ENCODE measurements around the gene KDM7A.
"Not testable (repeated sequence)": the region's sequence is repeated elsewhere in the genome, so short reads cannot be mapped to it uniquely, and the experiment has no call there.

KDM7A gene

DNA sequence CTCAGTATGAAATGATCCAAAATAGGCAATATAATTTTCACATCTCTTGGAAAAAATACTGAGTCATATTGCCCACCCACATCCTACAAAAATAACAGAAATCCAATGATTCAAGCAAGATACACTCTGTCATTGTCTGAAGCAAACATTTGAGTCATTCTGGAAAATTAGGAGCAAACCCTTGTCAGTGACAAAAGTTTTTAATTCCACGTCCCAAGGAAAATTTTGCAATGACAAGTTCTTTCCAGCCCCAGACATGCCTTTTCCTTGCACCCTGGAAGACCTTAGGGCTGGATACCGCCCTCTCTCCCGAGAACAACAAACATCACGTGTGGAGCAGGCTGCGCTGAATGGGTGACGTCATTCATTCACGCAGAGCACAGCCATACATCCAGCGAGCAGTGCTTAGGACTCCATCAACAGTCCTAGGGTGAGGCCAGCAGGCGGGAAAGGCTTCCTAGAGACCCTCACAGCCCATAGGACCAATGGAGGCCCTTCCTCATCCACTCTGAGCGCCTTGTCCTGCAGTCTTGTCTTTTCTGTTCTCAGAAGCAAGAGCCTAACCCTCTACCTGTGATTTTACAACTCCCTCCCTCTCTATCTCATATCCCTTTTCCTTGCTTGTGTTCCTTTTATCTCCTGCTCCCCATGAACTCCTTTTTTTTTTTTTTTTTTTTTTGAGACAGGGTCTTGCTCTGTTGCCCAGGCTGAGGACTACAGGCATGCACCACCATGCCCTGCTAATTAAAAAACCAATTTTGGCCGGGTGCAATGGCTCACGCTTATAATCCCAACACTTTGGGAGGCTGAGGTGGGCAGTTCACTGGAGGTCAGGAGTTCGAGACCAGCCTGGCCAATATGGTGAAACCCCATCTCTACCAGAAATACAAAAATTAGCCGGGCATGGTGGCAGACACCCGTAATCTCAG, 23.5 kb upstream of the KDM7A start:
- DNase-seq, result peak; percentile 19

- DNase-seq, result no peak
Measured at GRCh38 chr7:140197938-140198337, 21.2 kb upstream of the KDM7A start.

GRCh38 chr7:140197218-140197890, 20.6 kb upstream of the KDM7A start:
- DNase-seq, result no peak

GRCh38 chr7:140196361-140197217, 19.8 kb upstream of the KDM7A start:
- DNase-seq, result no peak

DNA sequence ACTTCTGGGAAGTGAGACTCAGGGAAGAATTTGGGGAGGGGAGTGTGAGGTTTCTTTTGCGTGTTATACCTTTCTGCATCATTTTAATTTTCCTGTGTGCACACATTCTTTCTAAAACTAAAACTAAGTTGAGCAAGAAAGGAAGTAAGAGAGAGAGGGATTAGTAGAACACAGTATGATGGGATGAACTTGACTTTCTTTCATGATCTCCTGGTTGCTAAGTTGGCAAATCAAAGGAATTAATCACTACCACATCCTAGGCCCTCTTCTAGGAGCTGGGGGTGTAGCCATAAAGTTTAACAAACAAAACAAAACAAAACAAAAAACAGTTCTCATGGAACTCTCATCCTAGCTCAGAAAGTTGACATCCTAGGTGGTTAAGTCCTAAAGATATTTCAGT, 19.1 kb upstream of the KDM7A start:
- no peak for DNase-seq

DNA sequence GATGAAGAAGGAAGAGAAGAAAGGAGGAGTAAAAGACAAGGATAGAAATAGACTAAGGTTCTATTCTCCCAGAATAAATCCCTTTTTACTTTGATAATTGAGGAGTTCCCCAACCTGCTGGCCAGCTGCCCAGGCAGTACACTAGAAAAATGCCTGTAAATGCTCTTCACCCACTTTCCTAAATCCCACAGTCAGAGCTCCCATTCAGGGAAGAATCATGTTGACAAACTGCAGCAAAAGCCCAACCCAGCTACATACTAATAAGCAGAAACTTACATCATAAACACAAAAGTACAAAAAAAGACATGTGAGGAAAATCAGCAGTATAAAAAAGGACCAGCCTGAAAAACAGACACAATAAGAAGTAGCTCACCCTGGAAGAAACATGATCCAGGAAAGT, 15.8 kb upstream of the KDM7A start:
- DNase-seq, result no peak

DNA sequence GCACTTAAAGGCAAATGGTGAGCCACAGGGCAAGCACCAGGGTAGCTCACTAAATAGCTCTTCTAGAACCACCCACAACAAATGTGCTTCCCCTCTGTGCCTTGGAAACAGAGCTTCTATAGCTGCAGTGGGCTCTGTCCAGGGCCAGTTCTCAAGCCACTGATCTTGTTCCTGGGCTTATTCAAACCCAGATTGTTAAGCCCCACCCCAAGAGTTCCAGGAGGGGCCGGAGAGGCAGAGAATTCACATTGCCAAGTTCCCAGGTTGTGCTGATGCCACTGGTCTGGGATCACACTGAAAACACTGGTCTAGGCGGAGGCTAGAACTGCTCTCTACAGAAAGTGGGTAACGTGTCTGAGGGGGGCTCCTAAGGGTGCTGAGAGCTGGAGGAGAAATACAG, 15.4 kb upstream of the KDM7A start:
- DNase-seq, result no peak

GRCh38 chr7:140190588-140190987, 13.8 kb upstream of the KDM7A start:
- no peak for DNase-seq

GRCh38 chr7:140189917-140190316, 13.1 kb upstream of the KDM7A start:
- DNase-seq, result no peak

- DNase-seq, result no peak
Measured at GRCh38 chr7:140182917-140183316, 6.1 kb upstream of the KDM7A start.

DNA sequence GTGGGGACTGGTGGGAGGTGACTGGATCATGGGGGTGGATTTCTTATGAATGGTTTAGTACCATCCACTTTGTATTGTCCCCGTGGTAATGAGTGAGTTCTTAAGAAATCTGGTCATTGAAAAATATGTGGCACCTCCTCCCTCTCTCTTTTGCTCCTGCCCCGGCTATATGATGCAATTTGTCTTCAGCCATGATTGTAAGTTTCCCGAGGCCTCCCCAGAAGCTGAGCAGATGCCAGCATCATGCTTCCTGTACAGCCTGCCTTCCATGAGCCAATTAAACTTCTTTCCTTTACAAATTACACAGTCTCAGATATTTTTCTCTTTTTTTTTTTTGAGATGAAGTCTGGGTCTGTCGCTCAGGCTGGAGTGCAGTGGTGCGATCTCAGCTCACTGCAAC, 2.6 kb upstream of the KDM7A start:
- no peak for DNase-seq

GRCh38 chr7:140176122-140176701, 571 bp downstream of the KDM7A start:
- no peak for DNase-seq

DNA sequence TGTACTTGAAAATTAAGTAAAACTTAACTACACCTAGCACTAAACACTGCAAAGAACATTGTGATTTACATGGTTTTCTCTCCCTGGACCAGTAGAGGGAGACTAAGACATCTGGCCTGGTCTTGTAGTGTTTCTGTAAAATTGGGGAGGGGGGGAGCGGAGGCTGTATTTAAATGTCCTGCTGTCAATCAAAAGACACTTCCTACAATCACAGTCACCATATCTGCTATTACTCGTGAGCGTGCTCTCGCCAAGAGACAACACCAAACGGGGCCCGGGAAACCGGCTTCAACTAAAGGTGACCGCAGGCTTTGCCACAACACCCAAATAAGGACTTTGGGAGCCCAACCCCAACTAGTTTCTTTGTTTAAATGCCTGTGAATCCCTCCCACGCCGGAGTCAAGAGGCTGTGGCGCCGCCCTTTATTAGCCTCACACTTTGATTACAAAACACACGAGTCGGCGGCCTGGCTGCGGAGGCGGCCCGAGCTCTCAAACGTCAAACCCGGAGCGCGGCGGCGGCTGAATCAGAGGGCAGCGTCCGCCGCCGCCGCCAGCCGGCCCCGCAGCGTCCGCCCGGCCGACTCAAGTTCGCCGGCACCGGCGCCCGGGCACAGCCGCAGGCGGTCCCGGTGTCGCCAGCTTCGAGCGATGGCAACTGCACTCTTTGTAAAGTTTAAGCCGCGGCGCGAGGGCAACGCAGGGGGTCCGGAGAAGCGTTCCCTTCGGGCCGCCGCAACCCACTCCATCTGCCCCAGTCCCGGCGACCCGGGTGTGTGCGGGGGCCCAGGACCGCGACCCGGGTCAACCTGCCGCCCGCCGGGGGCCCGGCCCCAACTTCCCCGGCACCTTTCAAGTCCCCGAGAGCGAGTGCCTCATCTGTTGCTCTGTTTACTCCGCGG, 1.3 kb downstream of the KDM7A start:
- peak; percentile 97 for DNase-seq

DNA sequence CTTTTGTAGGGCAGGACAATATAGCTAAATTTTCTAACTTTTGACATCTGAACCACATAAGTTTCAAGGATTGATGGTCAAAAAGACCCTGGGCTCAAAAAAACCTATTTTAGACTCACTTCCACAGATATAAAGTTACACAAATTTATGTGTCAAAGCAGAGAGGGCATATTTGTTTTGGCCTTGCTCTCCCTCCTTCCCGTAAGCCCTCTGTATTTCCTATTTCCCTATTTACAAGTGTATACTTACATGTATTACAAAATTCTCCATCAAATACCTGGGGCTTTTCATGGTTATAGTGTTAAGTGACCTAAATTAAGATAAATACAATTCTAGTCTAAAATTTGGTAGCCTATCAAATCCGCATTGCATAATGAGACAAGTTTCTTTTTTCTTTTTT, 2.6 kb downstream of the KDM7A start:
- DNase-seq, result no peak

GRCh38 chr7:140170375-140170774, 6.4 kb downstream of the KDM7A start:
- no peak for DNase-seq

DNA sequence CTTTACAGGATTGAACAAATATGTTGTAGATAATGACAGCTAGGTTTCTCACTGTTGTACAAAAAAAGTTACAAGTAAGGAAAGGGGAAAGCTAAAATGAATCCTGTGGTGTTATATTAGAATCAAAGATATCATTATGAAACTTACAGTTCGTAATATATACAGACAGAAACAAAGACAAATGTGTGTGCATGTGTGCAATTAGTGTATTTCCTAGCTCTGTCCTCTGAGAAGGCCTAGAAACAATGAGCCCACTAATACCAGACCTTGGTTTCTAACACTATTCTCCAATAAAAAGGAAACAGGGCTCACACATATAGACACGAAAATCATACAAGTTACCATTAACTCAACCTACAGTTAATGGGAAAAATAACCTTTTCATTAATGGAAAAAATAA, 8.0 kb downstream of the KDM7A start:
- DNase-seq, result no peak

DNA sequence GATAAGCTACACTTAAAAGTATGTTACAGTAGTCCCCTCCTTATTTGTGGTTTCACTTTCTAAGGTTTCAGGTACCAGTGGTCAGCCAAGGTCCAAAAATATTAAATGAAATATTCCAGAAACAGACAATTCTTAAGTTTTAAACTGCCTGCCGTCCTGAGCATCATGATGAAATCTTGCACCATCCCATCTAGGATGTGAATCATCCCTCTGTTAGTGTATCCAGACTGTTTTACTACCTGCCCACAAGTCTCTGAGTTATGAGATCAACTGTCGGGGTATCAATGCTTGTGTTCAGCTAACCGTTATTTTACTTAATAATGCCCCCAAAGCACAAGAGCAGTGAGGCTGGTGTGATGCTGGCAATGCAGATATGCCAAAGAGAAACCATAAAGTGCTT, 11.4 kb downstream of the KDM7A start:
- no peak for DNase-seq

GRCh38 chr7:140162081-140162480, 14.7 kb downstream of the KDM7A start:
- not testable (repeated sequence) for DNase-seq

- DNase-seq, result no peak
Measured at GRCh38 chr7:140161047-140161446, 15.7 kb downstream of the KDM7A start.

DNA sequence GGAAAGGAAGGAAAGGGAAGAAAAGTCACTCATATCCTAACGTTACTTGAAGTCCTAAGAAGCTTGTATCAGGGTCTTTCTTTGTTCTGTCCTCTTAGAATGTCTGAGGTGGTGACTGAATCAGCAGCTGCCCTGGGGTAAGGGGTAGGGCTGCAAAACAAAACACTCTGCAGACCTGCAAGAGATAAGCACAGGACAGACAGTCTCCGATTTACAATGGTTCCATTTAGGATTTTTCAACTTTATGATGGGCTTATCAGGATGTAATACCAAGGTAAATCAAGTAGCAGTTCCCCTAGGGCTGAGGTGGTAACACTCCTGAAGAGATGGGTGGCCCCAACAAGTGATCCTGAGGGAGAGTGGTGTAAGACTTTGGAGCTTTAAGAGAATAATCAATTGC, 16.5 kb downstream of the KDM7A start:
- DNase-seq, result no peak

DNA sequence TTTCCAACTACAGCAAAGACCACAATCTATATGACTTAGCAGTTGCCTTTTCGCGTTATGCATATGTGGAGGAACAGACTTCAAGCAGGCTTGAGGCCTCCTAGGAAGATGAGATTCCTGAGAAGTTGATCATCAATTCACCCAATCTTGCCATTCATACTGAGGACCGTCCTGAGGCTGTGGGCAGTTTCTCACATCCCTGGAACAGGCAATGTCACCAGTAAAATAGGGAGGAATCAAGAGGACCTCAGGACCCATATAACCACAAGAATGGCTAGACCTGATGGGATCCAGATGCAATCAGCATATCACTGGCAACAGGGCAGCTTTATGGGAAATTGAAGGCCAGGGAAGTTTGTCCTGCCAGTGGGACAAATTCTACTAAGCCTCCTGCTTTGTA, 17.3 kb downstream of the KDM7A start:
- DNase-seq, result no peak
